Astrocyte (in vitro differentiated cells and primary cell): ENCODE measurements around the gene FTO. TPM values are rescaled to one million over a fixed set of nuclear protein-coding genes. Genes with fewer than 3 reads are reported as not detected.

ENCODE experiments used
- DNase-seq: peaks from one replicate; pipeline ENCODE4 v3.0.0-alpha.2; 2010; ENCODE audit warnings: low read depth
- FAIRE-seq: peaks from 2 replicates; lab custom pipeline; 2011; peaks lifted over from hg19 to GRCh38; lab: Jason Lieb, UNC
- H2AFZ ChIP-seq: 2 replicates; pipeline ENCODE4 v1.6.0; 2012; ENCODE audit warnings: low read depth, low read length, inconsistent platforms
- H3K27ac ChIP-seq: 2 replicates; pipeline ENCODE4 v1.5.1; 2011; ENCODE audit warnings: low read depth, low read length, inconsistent platforms
- H3K27me3 ChIP-seq: 2 replicates; pipeline ENCODE4 v1.6.0; 2011; ENCODE audit warnings: low read length, inconsistent platforms; ENCODE audit not compliant: insufficient read depth
- H3K36me3 ChIP-seq: 2 replicates; pipeline ENCODE4 v1.5.1; 2011; ENCODE audit warnings: low read length, inconsistent platforms; ENCODE audit not compliant: insufficient read depth
- H3K4me1 ChIP-seq: 2 replicates; pipeline ENCODE4 v1.5.1; 2011; ENCODE audit warnings: low read length, inconsistent platforms; ENCODE audit not compliant: insufficient read depth
- H3K4me2 ChIP-seq: 2 replicates; pipeline ENCODE4 v1.6.0; 2012; ENCODE audit warnings: low read length, inconsistent platforms
- H3K4me3 ChIP-seq: 2 replicates; pipeline ENCODE4 v1.5.1; 2011; ENCODE audit warnings: low read depth, mild to moderate bottlenecking, low read length, inconsistent platforms; ENCODE audit not compliant: insufficient read depth
- H3K79me2 ChIP-seq: 2 replicates; pipeline ENCODE4 v1.6.0; 2012; ENCODE audit warnings: mild to moderate bottlenecking, low read length, inconsistent platforms; ENCODE audit not compliant: insufficient read depth
- H3K9ac ChIP-seq: 2 replicates; pipeline ENCODE4 v1.6.0; 2012; ENCODE audit warnings: mild to moderate bottlenecking, low read length, inconsistent platforms
- H3K9me3 ChIP-seq: 2 replicates; pipeline ENCODE4 v1.5.1; 2012; ENCODE audit warnings: low read depth, mild to moderate bottlenecking, low read length, inconsistent platforms; ENCODE audit not compliant: insufficient read depth
- H4K20me1 ChIP-seq: 2 replicates; pipeline ENCODE4 v1.6.0; 2012; ENCODE audit warnings: low read length, inconsistent platforms; ENCODE audit not compliant: insufficient read depth
- H3K27ac Mint-ChIP-seq: one replicate; pipeline ENCODE4 v1.8.0; 2021; ENCODE audit warnings: mild to moderate bottlenecking, mixed read lengths; ENCODE audit not compliant: unreplicated experiment
- H3K27me3 Mint-ChIP-seq: one replicate; pipeline ENCODE4 v1.8.0; 2021; ENCODE audit warnings: low read depth, mixed read lengths; ENCODE audit not compliant: unreplicated experiment
- H3K36me3 Mint-ChIP-seq: one replicate; pipeline ENCODE4 v1.8.0; 2021; ENCODE audit warnings: low read depth, mixed read lengths; ENCODE audit not compliant: unreplicated experiment
- H3K4me1 Mint-ChIP-seq: one replicate; pipeline ENCODE4 v1.8.0; 2021; ENCODE audit warnings: low read depth, mixed read lengths; ENCODE audit not compliant: unreplicated experiment
- H3K4me3 Mint-ChIP-seq: one replicate; pipeline ENCODE4 v1.8.0; 2021; ENCODE audit warnings: mild to moderate bottlenecking, moderate library complexity, mixed read lengths; ENCODE audit not compliant: unreplicated experiment
- H3K9me3 Mint-ChIP-seq: one replicate; pipeline ENCODE4 v1.8.0; 2021; ENCODE audit warnings: mild to moderate bottlenecking, mixed read lengths; ENCODE audit not compliant: unreplicated experiment
- CTCF ChIP-seq: IDR thresholded peaks from 2 replicates; pipeline ENCODE4 v1.5.1; 2011; ENCODE audit warnings: low read depth, mild to moderate bottlenecking, inconsistent platforms, low read length, moderate library complexity; ENCODE audit not compliant: insufficient read depth
- EZH2 ChIP-seq: IDR thresholded peaks from 2 replicates; pipeline ENCODE4 v1.6.1; 2012; ENCODE audit warnings: mild to moderate bottlenecking, low read length, inconsistent platforms; ENCODE audit not compliant: insufficient read depth
- total RNA-seq: library from RNA; stranded (reverse); gene quantifications from 2 replicates; pipeline ENCODE4 v1.2.1, GENCODE V29; 2021

FTO gene
- total RNA-seq, 1 donor from 2014 or later, result 73.1 TPM

DNA sequence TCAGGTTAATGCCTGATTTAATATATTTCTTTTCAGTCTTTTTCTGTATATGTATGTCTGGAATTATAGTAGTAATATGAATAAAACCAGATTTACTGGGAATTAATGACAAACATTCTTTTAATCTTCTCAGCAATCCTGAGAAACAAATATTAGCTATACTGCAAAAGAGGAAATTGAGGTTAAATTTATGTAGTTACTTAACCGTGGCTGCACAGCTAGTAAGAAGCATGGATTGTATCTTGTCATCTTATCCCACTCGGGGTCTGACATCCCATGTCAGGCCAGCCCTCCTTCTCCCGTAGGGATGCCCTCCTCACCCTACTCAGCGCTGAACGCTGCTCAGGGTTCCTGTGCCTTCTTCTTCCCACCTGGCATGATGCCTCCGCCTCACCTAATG, 143.0 kb downstream of the FTO start:
- no peaks in the 10 kb centered on the region for H3K9me3 ChIP-seq
- H3K9ac ChIP-seq, result no peak overlapping the region
- no peaks in the 10 kb centered on the region for H3K36me3 ChIP-seq
- no peak overlapping the region for H3K4me2 ChIP-seq
- no peaks in the 10 kb centered on the region for H3K79me2 ChIP-seq
- Mint-ChIP-seq H3K9me3 (no peaks in the 10 kb centered on the region), H3K4me1 (peaks cover 7% of the 10 kb centered on the region), H3K36me3 (no peaks in the 10 kb centered on the region), H3K27me3 (no peaks in the 10 kb centered on the region), H3K4me3 (no peak overlapping the region), H3K27ac (no peak overlapping the region)
- H3K4me3 ChIP-seq, result no peak overlapping the region
- TF ChIP-seq EZH2 (no peak), CTCF (no peak)
- no peak overlapping the region for H3K27ac ChIP-seq
- H3K4me1 ChIP-seq, result no peaks in the 10 kb centered on the region
- no peak for DNase-seq
- no peak for FAIRE-seq
- H2AFZ ChIP-seq, result no peak overlapping the region
- no peaks in the 10 kb centered on the region for H4K20me1 ChIP-seq
- no peaks in the 10 kb centered on the region for H3K27me3 ChIP-seq

- Histone ChIP-seq H3K4me3 (no peak overlapping the region), H3K27ac (no peak overlapping the region), H3K79me2 (no peaks in the 10 kb centered on the region), H4K20me1 (no peaks in the 10 kb centered on the region), H3K9me3 (no peaks in the 10 kb centered on the region), H3K4me1 (no peaks in the 10 kb centered on the region), H3K4me2 (no peak overlapping the region), H2AFZ (no peak overlapping the region), H3K27me3 (no peaks in the 10 kb centered on the region), H3K9ac (no peak overlapping the region), H3K36me3 (no peaks in the 10 kb centered on the region)
- no peak for DNase-seq
- H3K4me1 Mint-ChIP-seq, result peaks cover 7% of the 10 kb centered on the region
- H3K27me3 Mint-ChIP-seq, result no peaks in the 10 kb centered on the region
- no peak overlapping the region for H3K27ac Mint-ChIP-seq
- TF ChIP-seq EZH2 (no peak), CTCF (no peak)
- no peaks in the 10 kb centered on the region for H3K9me3 Mint-ChIP-seq
- no peak for FAIRE-seq
- peaks cover 3% of the 10 kb centered on the region for H3K36me3 Mint-ChIP-seq
- no peak overlapping the region for H3K4me3 Mint-ChIP-seq
Measured at GRCh38 chr16:53848277-53848942, 144.5 kb downstream of the FTO start.

DNA sequence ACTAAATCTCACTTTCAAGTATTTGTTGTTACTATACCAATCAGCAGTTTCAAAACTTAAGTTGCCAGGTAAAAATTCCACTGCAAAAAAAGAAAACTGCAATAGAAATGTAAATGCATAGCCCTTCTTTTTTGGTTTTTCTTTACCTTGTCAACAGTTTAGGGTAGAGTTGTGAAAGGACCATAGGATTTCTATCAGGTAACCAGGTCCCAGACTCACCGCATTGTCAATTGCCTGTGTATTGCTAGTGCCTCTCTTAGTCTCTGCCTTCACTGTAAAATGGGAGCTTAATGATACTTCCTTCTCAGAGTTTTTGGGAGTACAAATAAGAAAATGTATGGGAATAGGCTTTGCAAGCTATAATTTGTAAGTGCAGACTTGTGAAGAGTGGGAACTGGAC, 145.0 kb downstream of the FTO start:
- Histone ChIP-seq H3K4me2 (no peak overlapping the region), H3K9ac (no peak overlapping the region), H3K9me3 (no peaks in the 10 kb centered on the region), H3K79me2 (no peaks in the 10 kb centered on the region), H3K27ac (no peak overlapping the region), H3K36me3 (no peaks in the 10 kb centered on the region), H3K4me1 (no peaks in the 10 kb centered on the region), H3K27me3 (no peaks in the 10 kb centered on the region), H3K4me3 (no peak overlapping the region), H2AFZ (no peak overlapping the region), H4K20me1 (no peaks in the 10 kb centered on the region)
- peaks cover 7% of the 10 kb centered on the region for H3K4me1 Mint-ChIP-seq
- FAIRE-seq (peak; percentile 52), DNase-seq (no peak)
- no peak overlapping the region for H3K4me3 Mint-ChIP-seq
- H3K27me3 Mint-ChIP-seq, result no peaks in the 10 kb centered on the region
- H3K9me3 Mint-ChIP-seq, result no peaks in the 10 kb centered on the region
- H3K27ac Mint-ChIP-seq, result no peak overlapping the region
- peaks cover 6% of the 10 kb centered on the region for H3K36me3 Mint-ChIP-seq
- TF ChIP-seq CTCF, result no peak
